Measurements from ENCODE around the gene PODXL. TPM values are rescaled to one million over a fixed set of nuclear protein-coding genes. Genes with fewer than 3 reads are reported as not detected.

Gene PODXL
- polyA plus RNA-seq (ENCODE audit: insufficient read length in 12 of 12) = 100 to 1,000 TPM in 1 of 12 donors, 10 to 100 TPM in 11; 65.5 to 217 (median 82.7) TPM
- long read RNA-seq, donor 1, partial matches to known transcripts = 6 of 7 reads
- long read RNA-seq, donor 1, other reads (novel, unspliced or antisense) = 0 of 7 reads
- long read RNA-seq, donor 2, transcript PODXL-205 (2 exons, 588 nt) = major isoform, 6 of 52 reads
- long read RNA-seq, donor 2, partial matches to known transcripts = 40 of 52 reads
- long read RNA-seq, donor 2, other reads (novel, unspliced or antisense) = 0 of 52 reads
- long read RNA-seq, donor 3, full-length matches to known transcripts = 12 of 17 reads
- long read RNA-seq, donor 3, partial matches to known transcripts = 5 of 17 reads
- long read RNA-seq, donor 3, other reads (novel, unspliced or antisense) = 0 of 17 reads
- long read RNA-seq, donor 4, partial matches to known transcripts = 7 of 14 reads
- long read RNA-seq, donor 4, other reads (novel, unspliced or antisense) = 0 of 14 reads
- long read RNA-seq, donor 5, partial matches to known transcripts = 6 of 16 reads
- long read RNA-seq, donor 5, other reads (novel, unspliced or antisense) = 0 of 16 reads
- long read RNA-seq, donor 6, transcript PODXL-201 (8 exons, 2,011 nt) = major isoform, 5 of 9 reads
- long read RNA-seq, donor 6, partial matches to known transcripts = 0 of 9 reads
- long read RNA-seq, donor 6, other reads (novel, unspliced or antisense) = 0 of 9 reads
- long read RNA-seq, donor 7, transcript PODXL-205 (2 exons, 588 nt) = major isoform, 5 of 17 reads
- long read RNA-seq, donor 7, partial matches to known transcripts = 8 of 17 reads
- long read RNA-seq, donor 7, other reads (novel, unspliced or antisense) = 0 of 17 reads
- long read RNA-seq, donor 8, full-length matches to known transcripts = 10 of 28 reads
- long read RNA-seq, donor 8, partial matches to known transcripts = 18 of 28 reads
- long read RNA-seq, donor 8, other reads (novel, unspliced or antisense) = 0 of 28 reads
- long read RNA-seq, donor 9, partial matches to known transcripts = 5 of 9 reads
- long read RNA-seq, donor 9, other reads (novel, unspliced or antisense) = 0 of 9 reads
- long read RNA-seq, donor 10, full-length matches to known transcripts = 11 of 33 reads
- long read RNA-seq, donor 10, partial matches to known transcripts = 22 of 33 reads
- long read RNA-seq, donor 10, other reads (novel, unspliced or antisense) = 0 of 33 reads
- long read RNA-seq, donor 11, partial matches to known transcripts = 24 of 32 reads
- long read RNA-seq, donor 11, other reads (novel, unspliced or antisense) = 0 of 32 reads

- no peak for DNase-seq
These were observed at the start of gene PODXL for GRCh38 chr7:131556053-131556908. PODXL (minus strand) TSS chr7:131556628; CDS start chr7:131556359, 269 bp downstream.

- no peak for DNase-seq
These were observed 49.0 kb upstream of the PODXL start for GRCh38 chr7:131605280-131605878.

GRCh38 chr7:131604841-131605279 is 48.4 kb upstream of the PODXL start:
- DNase-seq = no peak

GRCh38 chr7:131603932-131604331 is 47.5 kb upstream of the PODXL start:
- no peak for DNase-seq

- no peak for DNase-seq
These were observed 46.6 kb upstream of the PODXL start for GRCh38 chr7:131602994-131603372.

- no peak for DNase-seq
These were observed 46.0 kb upstream of the PODXL start for GRCh38 chr7:131602304-131602993.

- no peak for DNase-seq
These were observed 43.9 kb upstream of the PODXL start for GRCh38 chr7:131600085-131600881.

- DNase-seq = no peak
These were observed 40.4 kb upstream of the PODXL start for GRCh38 chr7:131596785-131597184.

- no peak for DNase-seq
These were observed 39.3 kb upstream of the PODXL start for GRCh38 chr7:131595699-131596098.

GRCh38 chr7:131591687-131592319 is 35.4 kb upstream of the PODXL start:
- no peak for DNase-seq

- no peak for DNase-seq
These were observed 31.0 kb upstream of the PODXL start for GRCh38 chr7:131587315-131587923.

- no peak for DNase-seq
These were observed 30.3 kb upstream of the PODXL start for GRCh38 chr7:131586759-131587158.

GRCh38 chr7:131586259-131586658 is 29.8 kb upstream of the PODXL start:
- DNase-seq = no peak

- DNase-seq = no peak
These were observed 27.0 kb upstream of the PODXL start for GRCh38 chr7:131583430-131583829.

- no peak for DNase-seq
These were observed 25.0 kb upstream of the PODXL start for GRCh38 chr7:131581241-131582051.

GRCh38 chr7:131578602-131579001 is 22.2 kb upstream of the PODXL start:
- DNase-seq = no peak

GRCh38 chr7:131574741-131575140 is 18.3 kb upstream of the PODXL start:
- DNase-seq = no peak

Measured in muscle of arm (tissue), 14 donors.